HFF-Myc (cell line): ENCODE results near the gene PIK3R5.

Source experiments
- DNase-seq: peaks from one replicate; pipeline ENCODE4 v3.0.0-alpha.2; 2011; ENCODE audit warnings: low read depth; ENCODE audit errors: extremely low read depth
- H3K4me3 ChIP-seq: replicated peaks from 2 replicates; pipeline ENCODE4 v1.5.1; 2011; ENCODE audit warnings: low read depth, mild to moderate bottlenecking, control low read depth, low read length
- TF ChIP-seq, protein P1 (sequence below): IDR thresholded peaks from 2 replicates; pipeline ENCODE4 v1.5.1; 2012; ENCODE audit warnings: mild to moderate bottlenecking, low read depth, low read length, control low read depth; ENCODE audit errors: missing control alignments

PIK3R5 gene

GRCh38 chr17:8940866-8941471, 24.5 kb downstream of the PIK3R5 start:
- DNase-seq: no peak
- TF ChIP-seq, protein P1, sequence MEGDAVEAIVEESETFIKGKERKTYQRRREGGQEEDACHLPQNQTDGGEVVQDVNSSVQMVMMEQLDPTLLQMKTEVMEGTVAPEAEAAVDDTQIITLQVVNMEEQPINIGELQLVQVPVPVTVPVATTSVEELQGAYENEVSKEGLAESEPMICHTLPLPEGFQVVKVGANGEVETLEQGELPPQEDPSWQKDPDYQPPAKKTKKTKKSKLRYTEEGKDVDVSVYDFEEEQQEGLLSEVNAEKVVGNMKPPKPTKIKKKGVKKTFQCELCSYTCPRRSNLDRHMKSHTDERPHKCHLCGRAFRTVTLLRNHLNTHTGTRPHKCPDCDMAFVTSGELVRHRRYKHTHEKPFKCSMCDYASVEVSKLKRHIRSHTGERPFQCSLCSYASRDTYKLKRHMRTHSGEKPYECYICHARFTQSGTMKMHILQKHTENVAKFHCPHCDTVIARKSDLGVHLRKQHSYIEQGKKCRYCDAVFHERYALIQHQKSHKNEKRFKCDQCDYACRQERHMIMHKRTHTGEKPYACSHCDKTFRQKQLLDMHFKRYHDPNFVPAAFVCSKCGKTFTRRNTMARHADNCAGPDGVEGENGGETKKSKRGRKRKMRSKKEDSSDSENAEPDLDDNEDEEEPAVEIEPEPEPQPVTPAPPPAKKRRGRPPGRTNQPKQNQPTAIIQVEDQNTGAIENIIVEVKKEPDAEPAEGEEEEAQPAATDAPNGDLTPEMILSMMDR: no peak
- no peak overlapping the region for H3K4me3 ChIP-seq

GRCh38 chr17:8939496-8940334, 25.8 kb downstream of the PIK3R5 start:
- no peak for DNase-seq
- H3K4me3 ChIP-seq: no peak overlapping the region
- TF ChIP-seq, protein P1: no peak

GRCh38 chr17:8938933-8939332, 26.6 kb downstream of the PIK3R5 start:
- no peak for DNase-seq
- H3K4me3 ChIP-seq: no peak overlapping the region
- TF ChIP-seq, protein P1: no peak

DNA sequence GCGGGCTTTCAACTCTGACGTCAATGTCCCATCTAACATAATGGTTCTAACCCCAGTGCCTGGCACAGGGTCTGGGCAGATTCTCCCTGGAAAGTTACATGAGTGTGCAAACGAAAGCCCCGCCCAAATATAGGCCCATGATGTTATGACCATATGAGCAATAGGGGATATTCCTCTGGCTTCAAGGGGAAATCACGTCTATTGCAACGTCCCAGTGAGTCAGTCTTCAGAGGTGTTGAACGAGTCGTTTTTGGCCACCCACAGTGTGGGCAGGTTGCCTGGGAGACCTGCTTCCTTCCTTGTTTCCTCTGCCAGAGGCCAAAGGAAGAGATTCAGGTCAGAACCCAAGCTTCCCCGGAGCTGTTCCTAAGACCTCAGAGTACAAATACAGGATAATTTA, 30.3 kb downstream of the PIK3R5 start:
- DNase-seq: no peak
- no peak overlapping the region for H3K4me3 ChIP-seq
- TF ChIP-seq, protein P1: no peak

DNA sequence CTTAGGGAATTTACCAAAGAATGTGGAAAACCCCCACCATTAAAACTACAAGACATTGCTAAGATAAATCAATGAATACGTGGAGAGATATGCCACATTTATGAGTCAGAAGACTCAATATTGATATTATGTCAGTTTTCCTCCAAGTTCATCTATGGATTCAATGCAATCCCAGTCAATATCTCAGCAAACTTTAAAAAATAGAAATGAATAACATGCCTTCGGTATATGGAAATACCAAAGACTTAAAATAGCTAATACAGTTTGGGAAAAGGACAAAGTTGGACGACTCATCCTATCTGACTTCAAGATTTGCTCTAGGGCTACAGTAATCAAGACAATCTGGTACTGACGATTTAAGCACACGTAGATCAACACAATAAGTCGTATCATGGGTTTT, 31.2 kb downstream of the PIK3R5 start:
- no peak overlapping the region for H3K4me3 ChIP-seq
- TF ChIP-seq, protein P1: no peak
- DNase-seq: no peak

DNA sequence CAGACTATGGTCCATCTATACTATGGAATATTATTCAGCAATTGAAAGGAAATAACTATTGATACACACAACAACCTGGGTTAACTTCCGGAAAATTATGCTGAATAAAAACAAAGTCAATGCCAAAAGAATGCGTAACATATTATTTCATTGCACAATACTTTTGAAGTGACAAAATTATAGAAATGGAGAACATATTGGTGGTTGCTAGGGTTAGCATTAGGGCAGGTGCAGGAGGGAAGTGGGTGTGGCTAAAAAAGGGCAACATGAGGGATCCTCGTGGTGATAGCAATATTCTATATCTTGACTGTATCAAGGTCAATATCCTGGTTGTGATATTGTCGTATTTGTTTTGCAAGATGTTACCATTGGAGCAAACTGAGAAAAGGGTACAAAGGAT, 34.9 kb downstream of the PIK3R5 start:
- no peak overlapping the region for H3K4me3 ChIP-seq
- TF ChIP-seq, protein P1: no peak
- DNase-seq: no peak
